GM21717 (cell line): ENCODE data around the gene CCDC110.

Source experiments
- ATAC-seq: cut with Tn5 transposase; IDR thresholded peaks from one replicate; pipeline ENCODE4 v1.9.1; 2021; ENCODE audit warnings: mild to moderate bottlenecking, moderate library complexity; ENCODE audit not compliant: unreplicated experiment

The CCDC110 gene

GRCh38 chr4:185424905-185425646 lies 46.5 kb downstream of the CCDC110 start:
- ATAC-seq: peak; percentile 17

GRCh38 chr4:185421366-185422124 lies 50.0 kb downstream of the CCDC110 start:
- no peak for ATAC-seq

GRCh38 chr4:185416955-185417354 lies 54.6 kb downstream of the CCDC110 start:
- ATAC-seq: no peak

- no peak for ATAC-seq
Measured at GRCh38 chr4:185412412-185412811, 59.1 kb downstream of the CCDC110 start.

GRCh38 chr4:185411849-185412248 lies 59.7 kb downstream of the CCDC110 start:
- ATAC-seq: no peak

- ATAC-seq: no peak
Measured at GRCh38 chr4:185408432-185408831, 63.1 kb downstream of the CCDC110 start.

- ATAC-seq: peak; percentile 62
Measured at GRCh38 chr4:185405296-185405999, 66.1 kb downstream of the CCDC110 start.

- ATAC-seq: no peak
Measured at GRCh38 chr4:185404031-185404430, 67.5 kb downstream of the CCDC110 start.

- no peak for ATAC-seq
Measured at GRCh38 chr4:185399466-185399865, 72.1 kb downstream of the CCDC110 start.

GRCh38 chr4:185398618-185399017 lies 72.9 kb downstream of the CCDC110 start:
- no peak for ATAC-seq

GRCh38 chr4:185396724-185397385 lies 74.7 kb downstream of the CCDC110 start, which contains the start of gene ANKRD37:
Gene ANKRD37, plus strand, starts transcription at chr4:185396841. Its CDS starts 83 bp downstream, at chr4:185396924.
- peak; percentile 3 for ATAC-seq

GRCh38 chr4:185395956-185396723 lies 75.4 kb downstream of the CCDC110 start:
- peak; percentile 79 for ATAC-seq

- ATAC-seq: no peak
Measured at GRCh38 chr4:185395238-185395955, 76.1 kb downstream of the CCDC110 start, which contains the start of gene LRP2BP. Gene LRP2BP, minus strand, starts transcription at chr4:185395924. Its CDS starts 17,738 bp downstream, at chr4:185378186.
